H9 (cell line): ENCODE data around the gene ZMIZ1. TPM values are rescaled to one million over a fixed set of nuclear protein-coding genes. Genes with fewer than 3 reads are reported as not detected.

Experiments
- DNase-seq: peaks from one replicate; pipeline ENCODE4 v3.0.0-alpha.2; 2017
- H2AFZ ChIP-seq: one replicate; pipeline ENCODE4 v1.6.1; 2013; ENCODE audit warnings: mild to moderate bottlenecking, low read length, control low read depth, moderate library complexity
- H2AK5ac ChIP-seq: 2 replicates; pipeline ENCODE4 v1.6.1; 2013; ENCODE audit warnings: low read length, control low read depth, mixed read lengths; ENCODE audit not compliant: insufficient read length
- H2BK120ac ChIP-seq: one replicate; pipeline ENCODE4 v1.6.1; 2013; ENCODE audit warnings: low read depth, mild to moderate bottlenecking, low read length, control low read depth, inconsistent platforms; ENCODE audit not compliant: poor library complexity, severe bottlenecking
- H2BK12ac ChIP-seq: 2 replicates; pipeline ENCODE4 v1.6.1; 2013; ENCODE audit warnings: low read length, control low read depth, mixed read lengths, low read depth; ENCODE audit not compliant: insufficient read length
- H2BK15ac ChIP-seq: 2 replicates; pipeline ENCODE4 v1.6.1; 2013; ENCODE audit warnings: low read depth, low read length, control low read depth
- H2BK20ac ChIP-seq: one replicate; pipeline ENCODE4 v1.6.1; 2013; ENCODE audit warnings: low read depth, mild to moderate bottlenecking, low read length, control low read depth, inconsistent platforms; ENCODE audit not compliant: poor library complexity, severe bottlenecking
- H2BK5ac ChIP-seq: 2 replicates; pipeline ENCODE4 v1.6.1; 2013; ENCODE audit warnings: low read length, control low read depth, mixed read lengths; ENCODE audit not compliant: insufficient read length
- H3K14ac ChIP-seq: 2 replicates; pipeline ENCODE4 v1.6.1; 2013; ENCODE audit warnings: low read length, control low read depth; ENCODE audit not compliant: insufficient read depth
- H3K18ac ChIP-seq: 2 replicates; pipeline ENCODE4 v1.6.1; 2013; ENCODE audit warnings: low read depth, mild to moderate bottlenecking, mixed read lengths, low read length, control low read depth; ENCODE audit not compliant: insufficient read length
- H3K23ac ChIP-seq: 2 replicates; pipeline ENCODE4 v1.6.1; 2013; ENCODE audit warnings: low read length, control low read depth, mixed read lengths, low read depth; ENCODE audit not compliant: insufficient read length
- H3K23me2 ChIP-seq: 2 replicates; pipeline ENCODE4 v1.6.1; 2013; ENCODE audit warnings: low read depth, mild to moderate bottlenecking, mixed read lengths, low read length, control low read depth; ENCODE audit not compliant: insufficient read length, poor library complexity, severe bottlenecking
- H3K27ac ChIP-seq: 2 replicates; pipeline ENCODE4 v1.5.1; 2013; ENCODE audit warnings: low read length, control low read depth, mixed read lengths, low read depth; ENCODE audit not compliant: insufficient read length
- H3K27me3 ChIP-seq: 2 replicates; pipeline ENCODE4 v1.6.1; 2013; ENCODE audit warnings: low read length, control low read depth, inconsistent platforms; ENCODE audit not compliant: insufficient read depth
- H3K4ac ChIP-seq: 2 replicates; pipeline ENCODE4 v1.6.1; 2013; ENCODE audit warnings: low read depth, mild to moderate bottlenecking, control low read depth, inconsistent platforms, low read length, moderate library complexity
- H3K4me1 ChIP-seq: 2 replicates; pipeline ENCODE4 v1.6.1; 2013; ENCODE audit warnings: low read length, control low read depth, inconsistent platforms; ENCODE audit not compliant: insufficient read depth
- H3K4me2 ChIP-seq: 2 replicates; pipeline ENCODE4 v1.6.1; 2013; ENCODE audit warnings: low read length, control low read depth, mixed read lengths; ENCODE audit not compliant: insufficient read length, insufficient read depth
- H3K56ac ChIP-seq: 2 replicates; pipeline ENCODE4 v1.6.1; 2013; ENCODE audit warnings: low read depth, mild to moderate bottlenecking, mixed read lengths, low read length, control low read depth; ENCODE audit not compliant: insufficient read length
- H3K79me1 ChIP-seq: 2 replicates; pipeline ENCODE4 v1.6.1; 2013; ENCODE audit warnings: low read depth, mild to moderate bottlenecking, moderate library complexity, low read length, control low read depth, inconsistent platforms; ENCODE audit not compliant: insufficient read depth, poor library complexity, severe bottlenecking
- H3K79me2 ChIP-seq: 2 replicates; pipeline ENCODE4 v1.6.1; 2013; ENCODE audit warnings: low read length, control low read depth, inconsistent platforms; ENCODE audit not compliant: insufficient read depth
- H3K9ac ChIP-seq: 2 replicates; pipeline ENCODE4 v1.6.1; 2013; ENCODE audit warnings: low read length, control low read depth, mixed read lengths; ENCODE audit not compliant: insufficient read length; ENCODE audit errors: extremely low read depth
- H3K9me3 ChIP-seq: one replicate; pipeline ENCODE4 v1.6.1; 2013; ENCODE audit warnings: low read depth, low read length, inconsistent platforms; ENCODE audit not compliant: control insufficient read depth
- H3T11ph ChIP-seq: one replicate; pipeline ENCODE4 v1.6.1; 2013; ENCODE audit warnings: mild to moderate bottlenecking, low read length, control low read depth, inconsistent platforms
- H4K20me1 ChIP-seq: one replicate; pipeline ENCODE4 v1.6.1; 2013; ENCODE audit not compliant: control insufficient read depth, insufficient read length, insufficient read depth
- H4K5ac ChIP-seq: 2 replicates; pipeline ENCODE4 v1.6.1; 2013; ENCODE audit warnings: low read depth, mild to moderate bottlenecking, mixed read lengths, low read length, control low read depth; ENCODE audit not compliant: insufficient read length
- H4K8ac ChIP-seq: replicated peaks from 2 replicates; pipeline ENCODE4 v1.6.1; 2013; ENCODE audit warnings: low read length, control low read depth, mixed read lengths, low read depth; ENCODE audit not compliant: insufficient read length
- H4K91ac ChIP-seq: 2 replicates; pipeline ENCODE4 v1.6.1; 2013; ENCODE audit warnings: low read depth, mild to moderate bottlenecking, moderate library complexity, mixed read lengths, low read length, control low read depth; ENCODE audit not compliant: insufficient read length
- H3K27ac Mint-ChIP-seq, 3 experiments: 2 replicates in 2 of 3; 3 replicates in 1 of 3; pipeline ENCODE4 v1.8.0; 2020 to 2021; ENCODE audit warnings: mixed read lengths in 3 of 3, mild to moderate bottlenecking in 1 of 3, moderate library complexity in 1 of 3
- H3K27me3 Mint-ChIP-seq: 2 replicates; pipeline ENCODE4 v1.8.0; 2021; ENCODE audit warnings: low read depth, mild to moderate bottlenecking, moderate library complexity, mixed read lengths
- H3K36me3 Mint-ChIP-seq, 3 experiments: 2 replicates in 2 of 3; 3 replicates in 1 of 3; pipeline ENCODE4 v1.8.0; 2020 to 2021; ENCODE audit warnings: low read depth in 3 of 3, mixed read lengths in 3 of 3; ENCODE audit not compliant: insufficient read depth in 1 of 3
- H3K4me1 Mint-ChIP-seq, 2 experiments: 2 replicates each; pipeline ENCODE4 v1.8.0; 2020; ENCODE audit warnings: mixed read lengths in 2 of 2
- H3K4me3 Mint-ChIP-seq, 2 experiments: 2 replicates in 1 of 2; 3 replicates in 1 of 2; pipeline ENCODE4 v1.8.0; 2020 to 2021; ENCODE audit warnings: mild to moderate bottlenecking in 2 of 2, mixed read lengths in 2 of 2, moderate library complexity in 1 of 2
- H3K9me3 Mint-ChIP-seq, 2 experiments: 2 replicates in 1 of 2; 3 replicates in 1 of 2; pipeline ENCODE4 v1.8.0; 2020; ENCODE audit warnings: mild to moderate bottlenecking in 2 of 2, mixed read lengths in 2 of 2, moderate library complexity in 1 of 2
- CTCF ChIP-seq: fragments of 200-600 bp; sonication (generic); conservative IDR thresholded peaks from 3 replicates; pipeline ENCODE4 v1.8.0; 2021; ENCODE audit warnings: antibody characterized with exemption, mild to moderate bottlenecking
- WGBS: extraction: QIAGEN DNeasy Blood & Tissue Kit; methylation state at CpG from one replicate; pipeline ENCODE4 v1.1.7; 2013; ENCODE audit warnings: missing lambda C conversion rate, low lambda C conversion rate, mixed read lengths; ENCODE audit not compliant: insufficient read length; ENCODE audit errors: extremely low coverage; 5-methylcytosine and 5-hydroxymethylcytosine counted together
- total RNA-seq: library from RNA; stranded (reverse); gene quantifications from 2 replicates; pipeline ENCODE4 v1.2.1, GENCODE V29; 2021

The ZMIZ1 gene
- total RNA-seq, 1 experiment from 2014 or later, result 36.9 TPM

GRCh38 chr10:79316671-79317431 lies 248.1 kb downstream of the ZMIZ1 start:
- no peaks in the 10 kb centered on the region for H3K27me3 ChIP-seq
- Mint-ChIP-seq H3K36me3 (peaks cover 7 to 15% (median 14%) of the 10 kb centered on the region in 3 experiments), H3K4me3 (peak overlapping the region in 1 of 2 experiments; percentile 26; a peak in 1 of 5 replicates), H3K9me3 (peaks cover 4 to 9% of the 10 kb centered on the region in 2 experiments; a peak in 4 of 5 replicates), H3K27ac (peak overlapping the region in 2 of 3 experiments; percentile 46 to 52; a peak in 3 of 7 replicates), H3K4me1 (peaks cover 26% of the 10 kb centered on the region in 2 experiments), H3K27me3 (peaks cover 8% of the 10 kb centered on the region)
- no peak overlapping the region for H4K91ac ChIP-seq
- H2AK5ac ChIP-seq, result no peak overlapping the region
- no peak overlapping the region for H3K23ac ChIP-seq
- H3K9me3 ChIP-seq, result no peaks in the 10 kb centered on the region
- no peak overlapping the region for H3K14ac ChIP-seq
- H3K4me1 ChIP-seq, result peaks cover 10% of the 10 kb centered on the region; the same call in 1 of the 2 replicates
- H3K23me2 ChIP-seq, result no peaks in the 10 kb centered on the region
- H2BK120ac ChIP-seq, result no peak overlapping the region
- H2BK5ac ChIP-seq, result no peak overlapping the region
- no peak overlapping the region for H4K5ac ChIP-seq
- H3K27ac ChIP-seq, result no peak overlapping the region
- no peak overlapping the region for H3K18ac ChIP-seq
- H3K4ac ChIP-seq, result no peak overlapping the region
- WGBS, result no CpG with 5 or more reads among the region's 13 CpGs
- no peaks in the 10 kb centered on the region for H4K20me1 ChIP-seq
- H3K79me1 ChIP-seq, result no peaks in the 10 kb centered on the region
- H3T11ph ChIP-seq, result no peak overlapping the region
- no peak overlapping the region for H3K9ac ChIP-seq
- no peaks in the 10 kb centered on the region for H3K79me2 ChIP-seq
- no peak overlapping the region for H2BK12ac ChIP-seq
- no peak overlapping the region for H4K8ac ChIP-seq
- H2BK15ac ChIP-seq, result no peak overlapping the region
- no peak overlapping the region for H3K56ac ChIP-seq
- H3K4me2 ChIP-seq, result no peak overlapping the region
- no peak; the same call in 2 of the 3 replicates for TF ChIP-seq CTCF
- no peak for DNase-seq
- H2BK20ac ChIP-seq, result no peak overlapping the region
- no peak overlapping the region for H2AFZ ChIP-seq
